H1 (cell line): ENCODE measurements around the gene SPIRE2.

Experiments used
- ASH2L ChIP-seq: fragments of 200-600, 300-600 bp; sonication (generic); IDR thresholded peaks from one replicate; pipeline ENCODE4 v1.7.1; 2017; ENCODE audit warnings: low read length
- CTCF ChIP-seq, 3 experiments: IDR thresholded peaks; 1 replicate in 2 of 3; 2 replicates in 1 of 3; pipeline versions ENCODE4 v1.5.1 to v1.6.1; 2011; ENCODE audit warnings: low read length in 3 of 3, mild to moderate bottlenecking in 3 of 3, inconsistent platforms in 2 of 3, low read depth in 1 of 3, moderate library complexity in 1 of 3; ENCODE audit not compliant: insufficient read depth in 1 of 3; ENCODE audit errors: control extremely low read depth in 1 of 3
- EGR1 ChIP-seq: IDR thresholded peaks from 2 replicates; pipeline ENCODE4 v1.6.1; 2011; ENCODE audit warnings: low read depth, low read length, borderline replicate concordance
- EP300 ChIP-seq, 2 experiments: IDR thresholded peaks; 1 replicate in 1 of 2; 2 replicates in 1 of 2; pipeline ENCODE4 v1.6.1; 2011 to 2012; ENCODE audit warnings: low read depth in 2 of 2, low read length in 2 of 2, mild to moderate bottlenecking in 2 of 2, borderline replicate concordance in 1 of 2, inconsistent platforms in 1 of 2, moderate library complexity in 1 of 2
- MAX ChIP-seq: IDR thresholded peaks from 2 replicates; pipeline ENCODE4 v1.6.1; 2012; ENCODE audit warnings: inconsistent platforms
- POLR2A ChIP-seq, 2 experiments: IDR thresholded peaks; 1 replicate in 1 of 2; 2 replicates in 1 of 2; pipeline ENCODE4 v1.6.1; 2011; ENCODE audit warnings: low read depth in 2 of 2, low read length in 2 of 2, mild to moderate bottlenecking in 2 of 2; ENCODE audit errors: control extremely low read depth in 1 of 2
- POLR2AphosphoS5 ChIP-seq: IDR thresholded peaks from 2 replicates; pipeline ENCODE4 v1.6.1; 2011; ENCODE audit warnings: low read depth, low read length
- RNF2 ChIP-seq: fragments of 200-900, 300-1000 bp; sonication (generic); IDR thresholded peaks from 2 replicates; pipeline ENCODE4 v1.7.1; 2016; ENCODE audit warnings: borderline replicate concordance, low read depth, mild to moderate bottlenecking, antibody characterized with exemption, low read length; ENCODE audit not compliant: poor library complexity, severe bottlenecking; ENCODE audit errors: missing control alignments
- SUZ12 ChIP-seq: fragments of 200-600 bp; sonication (generic); IDR thresholded peaks from 2 replicates; pipeline ENCODE4 v1.6.1; 2012; ENCODE audit warnings: mild to moderate bottlenecking, inconsistent platforms, low read length, moderate library complexity, mixed read lengths
- TAF1 ChIP-seq: IDR thresholded peaks from 2 replicates; pipeline ENCODE4 v1.6.1; 2011; ENCODE audit warnings: mild to moderate bottlenecking, low read depth, low read length
- TEAD4 ChIP-seq: IDR thresholded peaks from 2 replicates; pipeline ENCODE4 v1.6.1; 2012; ENCODE audit warnings: low read depth, low read length, inconsistent platforms, mixed read lengths
- TF ChIP-seq, protein P1 (sequence below): IDR thresholded peaks from 2 replicates; pipeline ENCODE4 v1.6.1; 2011; ENCODE audit warnings: low read length, improper control_type of control experiment

- TF ChIP-seq RNF2 (no peak), CTCF (IDR thresholded peaks at IDR 0.05; ENCODE audit: control extremely low read depth in 1 of 3, insufficient read depth in 1 of 3, low read depth in 1 of 3, low read length in 3 of 3) (no peak), EGR1 (no peak), POLR2A (IDR thresholded peaks at IDR 0.05; ENCODE audit: control extremely low read depth in 1 of 2, low read depth in 2 of 2, low read length in 2 of 2) (no peak), ASH2L (no peak), SUZ12 (no peak), POLR2AphosphoS5 (no peak), TEAD4 (no peak), EP300 (IDR thresholded peaks at IDR 0.05; ENCODE audit: borderline replicate concordance in 1 of 2, low read depth in 2 of 2, low read length in 2 of 2) (no peak), TAF1 (no peak), MAX (no peak)
- TF ChIP-seq, protein P1, sequence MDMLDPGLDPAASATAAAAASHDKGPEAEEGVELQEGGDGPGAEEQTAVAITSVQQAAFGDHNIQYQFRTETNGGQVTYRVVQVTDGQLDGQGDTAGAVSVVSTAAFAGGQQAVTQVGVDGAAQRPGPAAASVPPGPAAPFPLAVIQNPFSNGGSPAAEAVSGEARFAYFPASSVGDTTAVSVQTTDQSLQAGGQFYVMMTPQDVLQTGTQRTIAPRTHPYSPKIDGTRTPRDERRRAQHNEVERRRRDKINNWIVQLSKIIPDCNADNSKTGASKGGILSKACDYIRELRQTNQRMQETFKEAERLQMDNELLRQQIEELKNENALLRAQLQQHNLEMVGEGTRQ: no peak
Observed at GRCh38 chr16:89884041-89884421, 55.8 kb downstream of the SPIRE2 start.
